ENCODE results near the gene ASPSCR1.

ASPSCR1 gene

GRCh38 chr17:82001571-82002056 lies 24.2 kb downstream of the ASPSCR1 start:
- DNase-seq: no peak

DNA sequence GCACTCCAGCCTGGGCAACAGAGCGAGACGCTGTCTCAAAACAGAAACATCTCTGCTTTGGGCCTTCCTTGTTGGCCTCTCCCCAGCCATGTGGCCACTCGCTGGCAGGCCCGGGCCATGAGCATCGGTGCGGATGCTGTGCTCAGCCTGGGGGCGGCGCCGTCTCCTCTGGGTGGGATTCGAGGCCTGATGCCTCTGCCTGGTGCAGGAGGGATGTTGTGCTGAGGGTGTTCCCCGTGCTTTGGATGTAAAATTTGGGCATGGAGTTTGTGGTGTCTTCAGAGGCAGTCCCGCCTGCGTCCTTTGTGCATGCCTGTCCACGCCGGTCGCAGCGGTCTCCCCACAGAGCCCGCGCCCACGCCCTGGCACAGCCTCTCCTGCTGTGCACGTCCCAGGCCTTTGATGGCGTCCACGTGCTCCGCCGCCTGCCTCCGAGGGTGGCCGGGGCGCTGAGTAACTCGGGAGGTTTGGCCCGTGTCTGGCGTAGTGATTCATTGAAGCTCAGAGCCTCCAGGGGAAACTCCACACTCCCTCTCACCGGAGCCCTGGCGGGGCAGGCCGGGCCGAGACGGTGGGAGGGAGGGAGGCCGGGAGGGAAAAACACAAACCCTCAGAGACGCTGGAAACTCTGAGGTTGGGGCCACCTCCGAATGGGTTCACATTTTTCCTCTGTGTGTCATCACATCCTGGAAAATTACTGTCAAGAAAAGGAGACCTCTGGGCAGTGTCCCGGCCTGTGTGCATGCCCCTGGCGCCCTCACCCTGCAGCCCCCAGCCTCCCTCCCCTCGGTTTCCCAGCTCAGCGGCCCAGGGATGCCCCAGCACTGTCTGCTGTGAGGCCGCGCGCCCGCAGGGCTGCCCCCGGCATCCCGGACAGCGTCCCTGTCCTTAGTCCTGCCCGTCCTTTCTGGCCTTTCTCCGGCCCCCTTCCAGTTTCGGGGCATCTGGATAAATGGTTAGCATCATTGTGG lies 26.3 kb downstream of the ASPSCR1 start:
- no peak for DNase-seq

- DNase-seq: no peak
Measured at GRCh38 chr17:82004517-82005455, 27.4 kb downstream of the ASPSCR1 start.

DNA sequence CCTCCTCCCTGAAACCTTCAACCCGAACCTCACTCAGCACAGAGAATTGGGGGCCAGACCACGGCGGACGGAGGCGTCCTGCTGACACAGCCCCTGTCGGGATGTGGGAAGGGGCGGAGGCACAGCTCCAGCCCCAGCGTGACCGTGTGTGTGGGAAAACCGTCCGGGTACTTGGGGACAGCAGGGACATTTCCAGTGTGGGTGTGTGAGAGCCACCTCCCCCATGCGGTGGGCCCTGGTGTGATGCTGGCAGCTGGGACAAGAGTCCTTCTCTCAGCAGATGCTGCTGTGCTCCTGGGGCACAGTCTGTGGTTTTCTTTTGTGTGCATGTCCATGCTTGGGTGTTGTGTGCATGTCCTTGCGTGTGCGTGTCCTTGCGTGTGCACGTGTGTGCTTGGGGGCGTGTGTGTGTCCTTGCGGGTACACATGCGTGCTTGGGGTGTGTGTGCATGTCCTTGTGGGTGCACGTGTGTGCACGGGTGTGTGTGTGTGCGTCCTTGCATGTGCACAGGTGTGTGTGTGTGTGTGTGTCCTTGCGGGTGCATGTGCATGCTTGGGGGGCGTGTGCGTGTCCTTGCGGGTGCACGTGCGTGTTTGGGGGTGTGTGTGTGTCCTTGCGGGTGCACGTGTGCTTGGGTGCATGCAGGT lies 28.4 kb downstream of the ASPSCR1 start:
- no peak for DNase-seq

DNA sequence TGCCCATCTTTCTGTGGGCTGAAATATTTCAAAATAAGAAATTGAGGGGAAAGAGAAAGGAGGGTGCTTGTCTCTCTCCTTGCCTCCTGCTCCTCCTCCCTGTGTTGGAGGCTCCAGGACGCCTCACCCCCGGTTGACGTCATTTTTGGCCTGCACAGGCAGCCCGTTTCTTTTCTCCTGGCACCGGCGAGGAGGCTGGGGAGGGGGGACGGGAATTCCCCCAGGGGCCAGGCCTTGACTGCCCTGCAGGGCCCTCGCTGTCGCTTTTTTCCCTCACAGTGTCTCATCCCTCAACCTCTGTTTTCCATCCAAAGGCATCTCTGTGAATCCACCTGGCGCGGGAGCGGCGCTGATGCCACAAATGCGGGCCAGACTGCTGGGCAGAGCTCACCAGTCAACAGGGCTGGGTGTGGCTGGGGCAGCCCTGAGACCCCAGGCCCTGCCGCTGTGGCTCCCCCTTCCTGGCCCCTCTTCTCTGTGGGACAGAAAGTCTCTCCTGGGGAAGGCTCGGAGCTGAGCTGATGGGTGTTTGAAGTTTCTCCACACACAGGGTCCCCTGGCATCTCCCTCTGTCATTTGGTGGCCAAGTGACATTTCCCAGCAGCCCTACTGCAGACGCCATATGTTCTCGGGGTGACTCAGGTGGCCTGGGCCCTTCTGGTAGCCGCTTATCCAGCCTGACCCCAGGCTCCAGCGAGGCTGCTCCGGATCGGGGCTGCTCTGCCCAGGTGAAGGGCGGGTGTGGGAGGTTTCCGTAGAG lies 29.2 kb downstream of the ASPSCR1 start:
- no peak for DNase-seq

- DNase-seq: no peak
Measured at GRCh38 chr17:82007228-82007494, 29.7 kb downstream of the ASPSCR1 start.

DNA sequence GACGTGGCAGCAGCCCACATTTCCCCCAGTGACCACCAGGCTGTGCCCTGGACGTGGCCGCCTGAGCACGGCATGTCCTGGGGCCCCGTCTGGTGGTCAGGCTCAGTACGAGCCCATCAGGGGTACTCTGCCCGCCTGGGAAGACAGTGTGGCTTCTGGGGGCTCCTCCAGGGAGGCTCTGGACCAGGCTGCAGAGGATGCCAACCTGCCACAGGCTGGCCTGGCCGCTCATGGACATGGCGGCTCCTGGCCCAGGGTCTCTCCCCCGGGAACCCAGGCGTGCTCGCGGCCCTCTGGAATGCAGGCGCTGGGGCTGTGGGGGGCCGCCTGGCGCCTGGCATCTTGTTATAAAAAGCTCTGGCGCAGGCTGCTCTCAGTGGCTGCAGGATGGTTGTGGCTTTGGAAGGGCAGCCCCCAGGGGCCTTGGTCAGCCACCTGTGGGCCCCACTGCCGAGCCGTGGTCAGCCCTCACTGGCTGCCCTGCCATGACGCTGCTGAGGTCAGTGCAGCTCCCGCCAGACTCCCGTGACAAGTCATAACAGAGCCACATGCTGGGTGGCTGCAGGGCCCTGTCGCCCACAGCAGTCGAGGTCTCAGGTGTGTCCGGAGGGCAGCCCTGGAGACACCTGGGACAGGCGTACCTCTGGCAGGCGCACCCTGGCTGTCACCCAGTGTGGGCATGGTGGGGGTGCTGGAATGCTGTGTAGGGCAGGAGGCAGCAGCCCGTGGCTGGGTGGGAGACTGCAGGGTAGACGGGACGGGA lies 30.2 kb downstream of the ASPSCR1 start:
- no peak for DNase-seq

- no peak for DNase-seq
Measured at GRCh38 chr17:82008258-82008940, 31.0 kb downstream of the ASPSCR1 start.

DNA sequence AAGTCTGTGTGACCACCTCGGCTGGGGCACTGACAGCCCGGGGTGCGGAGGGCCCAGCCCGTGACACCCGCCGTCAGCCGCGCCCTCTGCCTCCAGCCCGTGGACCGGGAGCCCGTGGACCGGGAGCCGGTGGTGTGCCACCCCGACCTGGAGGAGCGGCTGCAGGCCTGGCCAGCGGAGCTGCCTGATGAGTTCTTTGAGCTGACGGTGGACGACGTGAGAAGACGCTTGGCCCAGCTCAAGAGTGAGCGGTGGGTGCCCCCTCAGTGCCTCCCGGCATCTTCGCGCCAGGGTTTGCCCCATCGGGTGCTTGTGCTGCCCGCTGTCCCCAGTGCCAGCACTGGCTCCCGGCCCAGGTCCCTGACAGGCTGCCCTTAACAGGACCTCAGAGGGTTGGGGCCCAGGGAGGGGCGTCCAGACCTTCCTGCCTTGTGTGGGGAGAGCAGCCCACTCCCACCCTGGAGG lies 31.5 kb downstream of the ASPSCR1 start:
- no peak for DNase-seq

DNA sequence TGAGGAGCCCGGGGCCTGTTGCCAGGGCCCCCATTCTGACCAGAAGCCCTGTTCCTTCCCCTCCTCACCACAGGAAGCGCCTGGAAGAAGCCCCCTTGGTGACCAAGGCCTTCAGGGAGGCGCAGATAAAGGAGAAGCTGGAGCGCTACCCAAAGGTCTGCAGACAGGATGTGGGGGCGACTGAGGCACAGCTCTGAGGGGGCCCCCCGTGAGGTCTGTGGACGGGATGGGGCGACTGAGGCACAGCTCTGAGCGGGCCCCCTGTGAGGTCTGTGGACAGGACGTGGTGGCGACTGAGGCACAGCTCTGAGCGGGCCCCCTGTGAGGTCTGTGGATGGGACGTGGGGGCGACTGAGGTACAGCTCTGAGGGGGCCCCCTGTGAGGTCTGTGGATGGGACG lies 32.0 kb downstream of the ASPSCR1 start:
- DNase-seq: no peak

- DNase-seq: no peak
Measured at GRCh38 chr17:82010575-82011525, 33.4 kb downstream of the ASPSCR1 start.

DNA sequence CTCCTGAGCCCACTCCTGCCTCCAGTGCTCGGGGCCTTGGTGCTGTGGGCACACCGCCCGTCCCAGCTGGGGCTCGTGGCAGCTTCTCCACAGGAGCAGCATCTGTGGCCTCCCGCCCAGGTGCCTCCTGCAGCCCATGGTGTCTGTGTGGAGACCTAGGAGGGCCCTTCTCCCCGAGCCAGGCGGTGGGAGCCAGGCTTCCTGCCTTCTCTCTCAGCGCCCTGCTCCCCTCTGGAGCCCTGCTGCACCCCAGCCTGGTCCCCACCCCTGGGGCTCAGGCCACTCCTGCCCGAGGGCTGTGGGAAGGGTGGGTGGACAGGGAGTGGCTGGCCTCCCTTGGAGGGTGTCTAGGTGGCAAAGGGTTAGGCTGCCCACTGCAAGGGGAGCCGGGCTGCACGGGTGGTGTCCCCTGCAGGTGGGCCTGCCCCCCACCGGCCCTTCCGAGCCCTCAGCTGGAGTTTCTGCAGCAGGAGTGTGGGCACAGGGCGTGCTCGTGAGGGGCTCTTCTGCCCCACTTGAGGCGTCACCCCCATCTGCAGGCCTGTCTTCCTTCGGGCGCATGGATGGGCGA lies 34.3 kb downstream of the ASPSCR1 start:
- DNase-seq: no peak

- no peak for DNase-seq
Measured at GRCh38 chr17:82012261-82012639, 34.8 kb downstream of the ASPSCR1 start.

DNA sequence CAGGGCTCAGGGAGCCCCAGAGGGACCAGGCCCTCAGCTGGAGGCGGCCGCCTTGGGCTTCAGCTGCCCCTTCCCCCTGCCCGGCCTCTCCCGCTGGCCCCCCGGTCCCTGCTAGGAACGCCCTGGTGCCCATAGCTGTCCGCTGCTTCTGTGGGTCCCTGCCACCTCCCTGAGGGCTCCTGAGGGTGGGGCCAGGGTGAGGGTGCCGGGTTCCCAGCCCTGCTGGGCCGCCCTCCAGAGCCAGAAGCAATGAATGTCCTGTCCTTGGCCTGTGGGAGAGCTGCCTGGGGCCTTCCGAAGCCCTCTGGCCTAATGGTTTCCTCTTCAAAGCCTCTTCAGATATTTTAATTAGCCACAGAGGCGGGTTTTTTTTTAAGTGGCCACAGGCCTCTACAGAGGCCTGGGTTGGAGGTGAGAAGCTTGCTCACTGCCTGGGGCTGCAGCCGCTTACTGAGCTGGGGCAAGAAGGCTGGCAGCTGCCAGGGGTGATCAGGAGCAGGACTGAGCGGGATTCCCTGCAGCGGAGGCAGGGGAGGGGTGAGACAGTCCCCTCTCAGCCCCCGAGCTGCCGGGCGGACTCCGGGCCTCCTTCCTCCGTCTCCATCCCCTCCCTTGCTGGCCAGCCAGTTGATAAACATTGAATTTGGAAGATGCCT lies 35.3 kb downstream of the ASPSCR1 start:
- no peak for DNase-seq

DNA sequence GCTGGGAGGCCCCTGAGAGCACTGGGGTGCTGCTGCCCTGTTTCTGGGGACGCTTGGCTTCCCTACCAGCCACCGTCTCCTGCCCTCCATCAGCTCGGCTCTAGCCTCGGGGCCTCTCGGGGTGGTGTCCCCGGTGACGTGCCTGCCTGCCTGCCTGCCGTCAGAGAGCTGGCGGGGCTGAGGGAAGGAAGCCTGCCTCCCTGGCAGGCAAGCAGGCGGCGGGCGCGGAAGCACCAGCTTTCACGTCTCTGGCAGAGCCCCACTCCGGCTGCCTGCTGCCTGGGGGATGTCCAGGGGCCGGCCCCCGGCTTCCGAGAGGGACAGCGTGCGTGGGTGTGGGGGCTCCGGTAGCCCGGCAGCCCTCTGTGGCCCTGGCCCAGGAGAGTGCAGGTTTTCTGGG lies 35.9 kb downstream of the ASPSCR1 start:
- DNase-seq: no peak

GRCh38 chr17:82013772-82014321 lies 36.4 kb downstream of the ASPSCR1 start:
- DNase-seq: no peak

- DNase-seq: no peak
Measured at GRCh38 chr17:82014432-82014831, 37.0 kb downstream of the ASPSCR1 start.

- no peak for DNase-seq
Measured at GRCh38 chr17:82014971-82015310, 37.5 kb downstream of the ASPSCR1 start.

Data from SHP77 (cell line).